Neural cell (in vitro differentiated cells): Measurements from ENCODE around the gene GABRA4. TPM values are rescaled to one million over a fixed set of nuclear protein-coding genes. Genes with fewer than 3 reads are reported as not detected.

Experiments
- H2AFZ ChIP-seq: fragments of 200-600, 300-800 bp; sonication (generic), shearing (Covaris generic); 2 replicates; pipeline ENCODE4 v1.6.0; 2014; ENCODE audit warnings: low read depth, mild to moderate bottlenecking, antibody characterized with exemption, low read length, moderate library complexity
- H3F3A ChIP-seq: fragments of 200-600 bp; shearing (Covaris generic); 2 replicates; pipeline ENCODE4 v1.6.1; 2016; ENCODE audit warnings: mild to moderate bottlenecking, moderate library complexity, mixed read lengths, antibody characterized with exemption, low read length; ENCODE audit not compliant: insufficient read depth, poor library complexity, severe bottlenecking
- H3K27ac ChIP-seq: fragments of 200-600, 300-800 bp; sonication (generic), shearing (Covaris generic); 2 replicates; pipeline ENCODE4 v1.5.1; 2014; ENCODE audit warnings: mild to moderate bottlenecking, low read length, moderate library complexity
- H3K27me3 ChIP-seq: fragments of 300-800, 200-600 bp; sonication (generic), shearing (Covaris generic); 2 replicates; pipeline ENCODE4 v1.6.0; 2014; ENCODE audit warnings: mild to moderate bottlenecking, low read depth, low read length, moderate library complexity; ENCODE audit not compliant: insufficient read depth
- H3K36me3 ChIP-seq: fragments of 300-800, 200-600 bp; sonication (generic), shearing (Covaris generic); 2 replicates; pipeline ENCODE4 v1.5.1; 2014; ENCODE audit warnings: mild to moderate bottlenecking, antibody characterized with exemption, low read length, moderate library complexity; ENCODE audit not compliant: insufficient read depth
- H3K4me2 ChIP-seq: fragments of 300-800, 200-600 bp; sonication (generic), shearing (Covaris generic); 2 replicates; pipeline ENCODE4 v1.6.0; 2014; ENCODE audit warnings: mild to moderate bottlenecking, low read length
- H3K4me3 ChIP-seq: fragments of 300-800, 200-600 bp; sonication (generic), shearing (Covaris generic); 2 replicates; pipeline ENCODE4 v1.5.1; 2014; ENCODE audit warnings: mild to moderate bottlenecking, low read length, moderate library complexity
- H3K79me2 ChIP-seq: fragments of 200-600 bp; shearing (Covaris generic); replicated peaks from 2 replicates; pipeline ENCODE4 v1.6.0; 2014; ENCODE audit warnings: mild to moderate bottlenecking, low read length, moderate library complexity; ENCODE audit not compliant: insufficient read depth
- H3K9ac ChIP-seq: fragments of 300-800, 200-600 bp; sonication (generic), shearing (Covaris generic); 2 replicates; pipeline ENCODE4 v1.6.1; 2016; ENCODE audit warnings: mild to moderate bottlenecking, low read length, mixed read lengths
- H3K9me2 ChIP-seq: fragments of 200-600 bp; shearing (Covaris generic); 2 replicates; pipeline ENCODE4 v1.6.1; 2016; ENCODE audit warnings: mild to moderate bottlenecking, low read length, mixed read lengths; ENCODE audit not compliant: insufficient read depth
- H3K9me3 ChIP-seq: fragments of 200-600, 300-800 bp; sonication (generic), shearing (Covaris generic); 2 replicates; pipeline ENCODE4 v1.6.1; 2016; ENCODE audit warnings: mild to moderate bottlenecking, mixed run types, low read length, moderate library complexity, mixed read lengths
- H4K20me1 ChIP-seq: fragments of 200-600 bp; shearing (Covaris generic); 2 replicates; pipeline ENCODE4 v1.6.1; 2016; ENCODE audit warnings: mild to moderate bottlenecking, mixed run types; ENCODE audit not compliant: insufficient read depth
- CTCF ChIP-seq: fragments of 450-650 bp; IDR thresholded peaks from 2 replicates; pipeline ENCODE4 v1.5.1; 2014; ENCODE audit warnings: antibody characterized with exemption, mild to moderate bottlenecking, moderate library complexity; ENCODE audit not compliant: poor library complexity, severe bottlenecking
- EP300 ChIP-seq: fragments of 450-650 bp; conservative IDR thresholded peaks from 2 replicates; pipeline ENCODE4 v1.6.1; 2014; ENCODE audit warnings: antibody characterized with exemption, mild to moderate bottlenecking, moderate library complexity; ENCODE audit not compliant: poor library complexity, severe bottlenecking
- EZH2 ChIP-seq: fragments of 200-600, 300-800 bp; shearing (Covaris generic), sonication (generic); IDR thresholded peaks from 2 replicates; pipeline ENCODE4 v1.6.1; 2014; ENCODE audit warnings: antibody characterized with exemption, low read length, borderline replicate concordance, mild to moderate bottlenecking; ENCODE audit not compliant: insufficient read depth, poor library complexity, severe bottlenecking
- MXI1 ChIP-seq: fragments of 450-650 bp; conservative IDR thresholded peaks from 2 replicates; pipeline ENCODE4 v1.6.1; 2014; ENCODE audit warnings: antibody characterized with exemption, mild to moderate bottlenecking; ENCODE audit not compliant: poor library complexity, severe bottlenecking
- POLR2AphosphoS5 ChIP-seq: IDR thresholded peaks from 2 replicates; pipeline ENCODE4 v1.6.1; 2012
- RAD21 ChIP-seq: fragments of 450-650 bp; conservative IDR thresholded peaks from 2 replicates; pipeline ENCODE4 v1.6.1; 2014; ENCODE audit warnings: antibody characterized with exemption, mild to moderate bottlenecking, moderate library complexity
- REST ChIP-seq: IDR thresholded peaks from 2 replicates; pipeline ENCODE4 v1.6.1; 2012; ENCODE audit warnings: borderline replicate concordance
- SMC3 ChIP-seq: fragments of 450-650 bp; conservative IDR thresholded peaks from 2 replicates; pipeline ENCODE4 v1.6.1; 2014; ENCODE audit warnings: antibody characterized with exemption, mild to moderate bottlenecking, moderate library complexity; ENCODE audit not compliant: poor library complexity
- TAF1 ChIP-seq: IDR thresholded peaks from 2 replicates; pipeline ENCODE4 v1.6.1; 2012; ENCODE audit warnings: low read depth
- polyA plus RNA-seq: library from polyadenylated mRNA; depleted of rRNA; stranded (reverse); fragments of >200 nt; gene quantifications from 2 replicates; pipeline ENCODE4 v1.2.3, GENCODE V29; 2014

Gene GABRA4
- polyA plus RNA-seq, 1 donor from 2014 or later = 0.33 TPM

GRCh38 chr4:46967631-46968030 lies 25.8 kb downstream of the GABRA4 start:
- Histone ChIP-seq H2AFZ (no peak overlapping the region), H4K20me1 (no peaks in the 10 kb centered on the region), H3K79me2 (no peaks in the 10 kb centered on the region), H3K27ac (no peak overlapping the region), H3K27me3 (no peaks in the 10 kb centered on the region), H3K9ac (no peak overlapping the region), H3K9me3 (no peaks in the 10 kb centered on the region), H3K4me3 (no peak overlapping the region), H3K9me2 (no peaks in the 10 kb centered on the region), H3F3A (no peaks in the 10 kb centered on the region), H3K36me3 (no peaks in the 10 kb centered on the region), H3K4me2 (no peak overlapping the region)
- TF ChIP-seq REST (no peak), RAD21 (no peak)

GRCh38 chr4:46958742-46959488 lies 34.5 kb downstream of the GABRA4 start:
- Histone ChIP-seq H3K4me2 (no peak overlapping the region), H3K27me3 (no peaks in the 10 kb centered on the region), H3F3A (no peaks in the 10 kb centered on the region), H3K9ac (no peak overlapping the region), H3K9me2 (no peaks in the 10 kb centered on the region), H4K20me1 (no peaks in the 10 kb centered on the region), H3K79me2 (no peaks in the 10 kb centered on the region), H3K9me3 (no peaks in the 10 kb centered on the region), H2AFZ (no peak overlapping the region), H3K27ac (no peak overlapping the region), H3K4me3 (no peak overlapping the region), H3K36me3 (no peaks in the 10 kb centered on the region)
- TF ChIP-seq POLR2AphosphoS5 = no peak
- TF ChIP-seq REST = no peak
- TF ChIP-seq SMC3 = no peak
- TF ChIP-seq EP300 = no peak
- TF ChIP-seq EZH2 = no peak
- TF ChIP-seq TAF1 = no peak
- TF ChIP-seq RAD21 = no peak
- no peak for TF ChIP-seq CTCF
- no peak for TF ChIP-seq MXI1
